Activated CD4-positive, alpha-beta T cell treated with anti-CD3 and anti-CD28 coated beads, Interleukin-10, Interleukin-2, amounts not matched to agents 100 ng/mL and 50 ng/mL, durations not matched to agents 16 hours and 8 hours (primary cell): Measurements from ENCODE around the gene CIDEC.

Experiments
- DNase-seq: peaks from one replicate; pipeline ENCODE4 v3.0.0-alpha.2; 2020

Gene CIDEC

DNA sequence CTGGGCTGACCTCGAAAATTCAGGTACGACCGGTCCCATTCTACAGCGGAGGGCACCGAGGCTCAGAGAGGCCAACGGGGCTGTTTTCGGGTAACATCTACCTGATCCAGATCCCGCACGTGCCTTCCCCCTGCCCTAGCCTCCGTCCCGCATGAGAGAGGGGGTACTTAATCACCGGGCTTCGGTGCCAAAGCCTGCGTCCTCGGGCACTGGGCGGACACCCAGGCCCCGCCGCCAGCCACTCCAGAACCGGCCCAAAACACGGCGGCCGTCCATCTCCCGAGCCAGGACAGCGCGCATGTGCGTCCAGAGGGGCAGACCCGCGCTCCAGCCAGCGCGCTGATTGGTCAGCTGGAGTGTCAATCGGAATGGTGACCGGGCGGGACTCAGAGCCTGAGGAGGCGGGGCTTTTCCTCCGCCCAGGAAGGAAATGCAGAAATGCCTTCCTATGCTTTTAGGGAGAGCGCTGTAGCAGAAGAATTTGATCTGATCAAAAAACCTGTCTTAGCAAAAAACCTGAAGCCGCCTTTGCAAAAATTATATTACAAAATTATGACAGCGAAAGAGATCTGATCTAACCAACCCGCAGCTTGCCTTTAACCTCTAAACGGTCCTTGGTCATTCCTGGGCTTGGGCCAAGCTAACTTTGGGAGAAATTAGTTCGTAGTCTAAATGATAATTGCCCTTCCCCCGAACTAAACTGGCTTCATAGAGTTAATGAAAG lies 36.2 kb downstream of the CIDEC start, which contains the start of gene RPUSD3:
RPUSD3 (minus strand) TSS at position 294 of the 724 bp plus-strand sequence; CDS start at position 276, 18 bp downstream.
- DNase-seq = peak; percentile 98

DNA sequence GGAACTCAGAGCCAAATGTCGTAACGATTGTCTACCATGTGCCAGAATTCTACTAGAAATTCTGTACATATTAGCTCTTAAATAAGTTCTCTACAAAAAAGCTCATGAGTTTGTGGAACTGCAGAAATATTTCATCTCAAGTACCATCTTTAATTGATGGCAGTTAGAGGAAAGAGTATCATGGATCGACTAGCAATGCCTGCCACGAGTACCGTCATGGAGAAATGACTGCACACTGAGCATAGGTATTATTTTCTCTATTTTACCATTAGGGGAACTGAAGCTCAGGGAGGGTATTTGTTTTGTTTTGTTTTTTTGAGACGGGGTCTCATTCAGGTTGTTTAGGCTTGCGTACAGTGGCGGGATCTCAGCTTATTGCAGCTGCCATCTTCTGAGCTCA lies 39.0 kb downstream of the CIDEC start:
- DNase-seq = no peak

DNA sequence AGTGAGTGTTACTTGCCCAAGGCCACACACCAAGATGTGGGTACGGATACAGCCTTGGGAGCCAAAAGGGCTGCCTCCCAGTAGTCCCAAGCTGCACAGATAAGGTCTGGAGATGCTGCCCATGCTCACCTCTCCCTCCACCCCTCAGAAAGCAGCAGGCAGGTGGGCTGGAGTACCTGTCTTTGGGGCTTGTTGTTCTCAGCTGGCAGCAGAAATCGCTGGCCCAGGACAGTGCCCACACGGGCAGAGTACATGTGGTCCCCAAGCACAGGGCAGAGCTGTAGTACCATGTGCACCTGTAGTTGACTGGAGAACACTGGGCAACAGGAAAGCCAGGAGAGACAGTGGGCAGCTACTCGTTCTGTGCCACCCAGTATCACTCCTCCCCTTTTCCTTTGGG lies 41.2 kb downstream of the CIDEC start:
- no peak for DNase-seq

DNA sequence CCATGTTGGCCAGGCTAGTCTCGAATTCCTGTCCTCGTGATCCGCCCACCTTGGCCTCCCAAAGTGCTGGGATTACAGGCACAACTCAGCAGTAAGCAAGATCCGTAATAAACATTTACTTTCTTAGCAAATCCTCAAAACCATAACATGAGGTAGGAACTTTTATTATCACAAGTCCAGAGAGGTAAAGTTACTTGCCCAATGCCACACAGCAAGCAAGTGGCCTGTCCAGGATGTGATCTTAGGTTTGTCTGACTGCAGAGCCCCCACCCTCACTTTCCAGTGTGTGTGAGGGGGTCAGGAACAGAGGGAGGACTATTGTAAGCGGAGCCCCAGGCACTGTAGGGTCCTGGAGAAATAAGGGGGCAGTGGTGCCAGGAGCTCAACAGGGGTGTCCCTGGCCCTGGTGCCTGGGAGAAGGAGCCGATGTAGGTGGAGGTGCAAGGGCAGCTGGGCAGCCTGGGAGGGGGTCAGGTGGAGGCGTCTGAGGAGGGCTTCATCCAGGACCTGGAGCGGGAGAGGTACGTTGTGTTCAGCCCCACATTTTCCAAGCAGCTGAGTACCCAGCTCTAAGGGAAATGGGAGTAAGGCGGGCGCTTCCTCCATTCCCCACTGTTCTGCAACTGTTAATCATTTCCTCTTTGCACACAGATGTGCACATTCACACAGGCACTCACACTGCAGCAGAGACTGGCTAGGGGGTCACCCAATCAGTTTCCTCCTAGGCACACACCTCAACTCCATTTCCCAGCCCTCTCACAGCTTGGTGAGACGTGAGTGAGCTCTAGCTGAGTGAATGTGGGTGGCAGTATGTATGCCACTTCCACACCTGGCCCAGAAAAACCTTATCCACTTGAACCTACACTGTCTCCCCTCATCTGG lies 42.1 kb downstream of the CIDEC start:
- no peak for DNase-seq

DNA sequence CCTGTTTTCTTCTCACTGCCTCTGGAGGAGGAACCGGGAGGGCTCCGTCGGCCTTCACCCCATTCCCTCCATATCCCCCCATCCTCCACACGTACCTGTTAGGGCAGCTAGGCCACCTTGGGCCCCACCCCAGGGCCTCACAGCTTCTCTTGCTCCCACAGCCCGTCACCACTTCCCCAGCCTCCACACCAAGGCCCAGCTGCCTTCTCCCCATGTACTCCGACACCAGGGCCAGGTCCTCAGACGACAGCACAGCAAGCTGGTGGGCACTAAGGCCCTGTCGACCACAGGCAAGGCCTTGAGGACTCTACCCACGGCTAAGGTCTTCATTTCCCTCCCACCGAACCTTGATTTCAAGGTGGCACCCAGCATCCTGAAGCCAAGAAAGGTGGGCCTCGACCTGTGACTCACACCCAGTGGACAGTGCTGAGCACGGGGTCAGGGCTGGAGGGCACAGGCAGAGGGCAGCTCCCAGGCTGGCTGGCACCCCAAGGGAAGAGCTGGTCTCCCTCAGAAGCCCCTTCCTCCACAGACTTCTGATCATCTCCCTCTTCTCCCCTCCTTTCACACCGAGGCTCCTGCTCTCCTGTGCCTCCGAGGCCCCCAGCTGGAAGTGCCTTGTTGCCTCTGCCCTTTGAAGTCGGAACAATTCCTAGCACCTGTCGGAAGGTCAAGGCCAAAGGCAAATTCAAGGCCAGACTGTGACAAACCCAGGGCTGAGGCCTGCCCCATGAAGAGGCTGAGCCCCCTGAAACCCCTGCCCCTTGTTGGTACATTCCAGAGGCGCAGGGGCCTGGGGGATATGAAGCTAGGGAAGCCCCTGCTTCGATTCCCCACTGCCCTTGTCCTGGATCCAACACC lies 45.3 kb downstream of the CIDEC start:
- DNase-seq = no peak

DNA sequence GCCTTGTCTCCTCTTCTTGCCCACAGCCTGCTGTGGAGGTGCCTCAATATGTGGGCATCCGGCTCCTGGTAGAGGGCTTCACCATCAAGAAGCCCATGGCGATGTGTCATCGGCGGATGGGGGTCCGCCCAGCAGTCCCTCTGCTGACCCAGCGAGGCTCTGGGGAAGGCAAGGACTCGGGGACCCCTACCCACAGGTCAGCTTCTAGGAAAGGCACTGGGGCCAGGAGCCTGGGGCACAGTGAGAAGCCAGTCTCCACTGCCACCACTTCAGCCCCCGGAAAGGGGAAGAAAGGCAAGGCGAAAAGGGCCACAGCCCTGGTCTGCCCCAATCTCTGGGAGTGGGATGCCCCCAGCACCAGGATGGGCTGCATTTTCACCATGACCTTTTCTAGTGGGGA lies 47.0 kb downstream of the CIDEC start:
- no peak for DNase-seq

DNA sequence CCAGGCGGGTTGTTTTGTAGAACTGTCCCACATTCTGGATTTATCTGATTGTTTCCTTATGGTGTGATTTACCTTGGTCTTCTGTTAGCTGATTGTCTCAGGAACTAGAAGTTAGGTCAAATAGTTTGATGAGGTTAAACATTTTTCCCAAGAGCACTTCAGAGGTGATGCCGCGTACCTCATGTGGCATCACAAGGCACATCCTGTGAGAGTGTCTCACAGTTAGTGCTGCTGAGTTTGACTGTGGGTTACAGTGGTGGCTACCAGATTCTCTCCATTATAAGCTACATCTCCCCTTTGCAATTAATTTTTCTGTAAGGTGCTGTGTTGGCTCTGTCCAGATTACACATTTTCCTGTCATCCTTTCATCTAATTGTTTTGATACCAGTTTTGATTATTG lies 48.8 kb downstream of the CIDEC start:
- DNase-seq = no peak

DNA sequence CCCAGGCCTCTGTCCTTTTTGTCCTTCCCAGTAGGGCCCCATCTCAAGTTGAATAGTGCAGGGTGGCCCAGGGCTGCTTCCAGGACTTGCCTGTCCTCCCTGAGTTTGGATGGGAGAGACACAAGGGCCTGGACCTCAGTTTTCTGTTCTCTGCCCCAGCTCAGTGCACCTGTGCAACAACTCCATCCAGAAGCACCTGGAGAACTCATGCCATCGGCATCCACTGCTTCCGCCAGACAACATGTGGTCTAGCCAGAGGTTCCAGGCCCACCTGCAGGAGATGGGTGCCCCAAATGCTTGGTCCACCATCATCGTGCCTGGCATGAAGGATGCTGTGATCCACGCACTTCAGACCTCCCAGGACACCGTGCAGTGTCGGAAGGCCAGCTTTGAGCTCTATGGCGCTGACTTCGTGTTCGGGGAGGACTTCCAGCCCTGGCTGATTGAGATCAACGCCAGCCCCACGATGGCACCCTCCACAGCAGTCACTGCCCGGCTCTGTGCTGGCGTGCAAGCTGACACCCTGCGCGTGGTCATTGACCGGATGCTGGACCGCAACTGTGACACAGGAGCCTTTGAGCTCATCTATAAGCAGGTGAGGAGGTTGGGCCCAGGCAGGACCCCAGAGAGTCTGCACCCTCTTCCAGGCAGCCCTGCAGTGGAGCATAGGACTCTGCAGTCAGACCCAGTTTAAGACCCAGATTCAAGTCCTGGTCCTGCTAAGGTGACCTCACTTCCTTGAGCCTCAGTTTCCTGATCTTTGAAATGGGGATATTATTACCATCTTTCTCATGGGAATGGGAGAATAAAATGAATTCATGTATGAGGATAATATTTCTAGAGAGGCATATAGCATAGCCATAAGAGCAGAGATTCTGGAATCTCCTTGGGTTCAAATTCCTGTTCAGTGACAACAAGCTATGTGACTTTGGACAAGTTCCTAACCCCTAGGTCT lies 51.0 kb downstream of the CIDEC start:
- no peak for DNase-seq

DNA sequence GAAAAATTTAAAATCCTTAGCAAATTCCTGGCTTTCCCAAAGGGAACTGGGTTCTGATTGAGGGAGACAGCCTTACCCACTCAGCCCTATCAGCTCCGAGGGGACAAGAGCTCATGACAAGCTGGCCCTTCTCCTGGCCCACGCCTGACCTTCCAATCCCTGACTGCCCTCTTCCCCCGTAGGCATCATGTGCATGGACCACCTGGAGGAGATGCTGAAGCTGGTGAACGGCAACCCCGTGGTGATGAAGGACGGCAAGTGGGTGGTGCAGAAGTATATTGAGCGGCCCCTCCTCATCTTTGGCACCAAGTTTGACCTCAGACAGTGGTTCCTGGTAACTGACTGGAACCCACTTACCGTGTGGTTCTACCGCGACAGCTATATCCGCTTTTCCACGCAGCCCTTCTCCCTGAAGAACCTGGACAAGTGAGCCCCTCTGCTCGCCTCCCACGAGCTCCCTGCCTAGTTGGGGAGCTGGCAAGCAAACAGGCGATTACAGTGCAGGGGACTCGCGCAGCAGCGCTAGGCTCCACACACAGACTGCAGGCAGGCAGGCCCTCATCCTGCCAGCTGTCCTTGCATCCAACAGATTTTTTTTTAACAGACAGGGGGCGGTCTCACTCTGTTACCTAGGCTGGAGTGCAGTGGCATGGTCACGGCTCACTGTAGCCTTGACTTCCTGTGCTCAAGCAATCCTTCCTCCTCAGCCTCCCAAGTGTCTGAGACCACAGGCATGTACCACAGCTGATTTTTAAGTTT lies 53.1 kb downstream of the CIDEC start:
- peak; percentile 48 for DNase-seq

DNA sequence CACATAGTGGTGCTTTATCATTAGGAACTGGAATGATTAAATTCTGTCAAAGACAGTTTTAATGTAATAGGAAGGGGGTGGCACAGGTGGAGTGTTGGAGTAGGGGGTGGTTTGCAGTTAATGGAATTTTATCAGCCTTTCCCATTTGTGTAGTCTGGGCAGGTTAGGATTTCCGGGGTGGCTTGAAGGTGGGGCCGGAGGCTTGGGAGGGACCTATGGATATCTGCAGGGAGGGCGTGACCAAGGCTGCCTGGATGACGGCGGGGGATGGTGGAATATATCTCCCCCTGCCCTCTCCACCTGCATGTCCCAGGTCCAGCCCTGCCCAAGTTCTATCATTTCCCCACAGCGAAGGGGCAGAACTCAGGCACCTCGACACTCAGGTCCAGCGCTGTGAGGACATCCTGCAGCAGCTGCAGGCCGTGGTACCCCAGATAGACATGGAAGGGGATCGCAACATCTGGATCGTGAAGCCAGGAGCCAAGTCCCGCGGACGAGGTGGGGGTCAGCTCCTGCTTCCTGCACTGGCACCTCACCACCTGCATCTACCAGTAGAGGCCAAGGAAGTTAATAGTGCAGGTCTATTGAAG lies 54.5 kb downstream of the CIDEC start:
- no peak for DNase-seq

DNA sequence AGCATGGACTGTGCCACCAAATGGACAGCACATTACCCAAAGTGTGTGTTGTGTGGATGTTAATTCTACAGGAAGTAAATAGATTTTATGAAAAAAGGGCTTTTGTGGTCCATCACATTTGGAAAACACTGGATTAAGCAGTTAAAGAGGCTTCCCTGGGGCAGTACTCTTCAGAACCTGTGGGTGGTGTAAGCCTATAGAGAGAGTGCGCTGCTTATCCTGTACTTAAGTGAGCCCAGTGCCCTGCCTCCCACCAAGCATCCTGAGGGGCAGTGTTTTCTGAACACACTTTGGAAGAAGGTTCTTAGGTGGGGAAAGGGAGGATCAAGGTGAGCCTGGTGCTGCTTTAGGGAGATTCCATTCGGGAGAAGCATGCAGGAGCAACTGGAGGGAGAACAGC lies 59.1 kb downstream of the CIDEC start:
- no peak for DNase-seq

DNA sequence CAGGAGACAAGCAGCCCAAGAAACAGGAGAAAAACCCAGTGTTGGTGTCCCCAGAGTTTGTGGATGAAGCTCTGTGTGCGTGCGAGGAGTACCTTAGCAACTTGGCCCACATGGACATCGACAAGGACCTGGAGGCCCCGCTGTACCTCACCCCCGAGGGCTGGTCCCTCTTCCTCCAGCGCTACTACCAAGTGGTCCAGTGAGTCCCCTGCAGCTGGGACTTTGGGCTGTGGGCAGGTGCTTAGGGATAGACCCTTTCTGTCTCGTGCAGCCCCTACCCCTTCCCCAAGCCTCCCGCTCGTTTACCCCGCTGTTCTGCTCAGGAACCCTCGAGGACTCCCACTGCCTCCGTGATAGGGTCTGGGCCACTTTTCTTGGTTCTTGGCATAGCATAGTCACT lies 59.5 kb downstream of the CIDEC start:
- DNase-seq = no peak

DNA sequence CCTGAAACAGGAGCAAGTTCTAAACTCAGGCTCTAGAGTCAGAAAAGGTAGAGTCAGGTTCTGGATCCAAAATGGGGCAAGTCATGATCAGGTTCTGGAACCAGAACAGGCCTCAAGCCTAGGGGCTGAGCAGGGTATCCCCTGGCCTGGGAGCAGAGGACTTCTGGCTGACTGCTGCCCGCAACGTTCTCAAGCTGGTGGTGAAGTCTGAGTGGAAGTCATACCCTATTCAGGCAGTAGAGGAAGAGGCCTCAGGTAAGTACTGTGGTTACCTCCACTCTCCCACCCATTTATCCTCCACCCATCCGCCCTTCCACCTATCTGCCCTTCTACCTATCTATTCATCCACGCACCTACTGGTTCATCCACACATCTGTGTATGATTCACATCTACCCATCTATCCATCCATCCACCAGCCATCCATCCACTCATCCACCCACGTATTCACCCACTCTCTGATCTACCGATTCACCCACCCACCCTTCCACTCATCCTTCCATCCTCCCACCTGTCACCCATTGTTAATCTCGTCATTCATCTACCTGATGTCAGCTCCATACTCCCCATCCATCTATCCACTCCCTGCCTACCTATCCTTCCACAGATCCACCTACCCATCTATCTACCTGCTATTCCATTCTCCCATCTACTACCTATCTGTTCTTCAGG lies 61.3 kb downstream of the CIDEC start:
- no peak for DNase-seq

DNA sequence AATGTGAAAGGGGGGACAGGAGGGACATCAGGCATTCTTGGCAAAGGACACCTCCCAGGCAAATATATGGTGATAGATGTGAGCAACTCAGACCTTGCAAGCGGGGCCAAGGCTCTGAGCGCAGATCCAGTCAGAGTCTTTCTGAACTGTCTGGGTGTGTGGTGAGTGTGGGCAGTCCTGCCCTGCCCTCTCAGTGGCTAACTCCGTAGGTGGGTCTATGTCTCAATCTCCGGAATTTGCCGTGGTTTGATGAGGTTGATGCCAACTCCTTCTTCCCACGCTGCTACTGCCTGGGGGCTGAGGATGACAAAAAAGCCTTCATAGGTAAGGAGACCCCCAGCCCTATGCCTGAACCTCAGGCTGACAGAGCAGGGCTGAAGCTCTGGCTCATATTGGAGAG lies 62.6 kb downstream of the CIDEC start:
- DNase-seq = no peak
